K562 (cell line): ENCODE data around the gene PRPF18.

Source experiments
- CHD1 ChIP-seq: fragments of 200-600 bp; sonication (generic); IDR thresholded peaks from one replicate; pipeline ENCODE4 v1.6.1; 2012; ENCODE audit warnings: mild to moderate bottlenecking, moderate library complexity, low read length, inconsistent platforms
- CHD2 ChIP-seq: IDR thresholded peaks from 2 replicates; pipeline ENCODE4 v1.6.1; 2011; ENCODE audit warnings: low read depth, low read length
- CUX1 ChIP-seq: fragments of 200-800 bp; sonication (Bioruptor generic); IDR thresholded peaks from 2 replicates; pipeline ENCODE4 v1.6.1; 2016; ENCODE audit warnings: missing genetic modification characterization, missing compliant biosample characterization
- POLR2A ChIP-seq: fragments of 450-650 bp; conservative IDR thresholded peaks from 2 replicates; pipeline ENCODE4 v1.6.1; 2016
- SRSF1 ChIP-seq: fragments of 200-400 bp; formaldehyde crosslinking; IDR thresholded peaks from 2 replicates; pipeline ENCODE4 v1.6.1; 2017; ENCODE audit warnings: mild to moderate bottlenecking, low read depth, low read length, moderate library complexity
- STAT6 ChIP-seq: sonication (generic); formaldehyde crosslinking; IDR thresholded peaks from 2 replicates; pipeline ENCODE4 v1.8.1; 2023; ENCODE audit warnings: mild to moderate bottlenecking, missing genetic modification reagents
- ZNF263 ChIP-seq: sonication (generic); formaldehyde crosslinking; IDR thresholded peaks from 2 replicates; pipeline ENCODE4 v1.8.0; 2022; ENCODE audit warnings: mild to moderate bottlenecking, missing genetic modification reagents, borderline replicate concordance

DNA sequence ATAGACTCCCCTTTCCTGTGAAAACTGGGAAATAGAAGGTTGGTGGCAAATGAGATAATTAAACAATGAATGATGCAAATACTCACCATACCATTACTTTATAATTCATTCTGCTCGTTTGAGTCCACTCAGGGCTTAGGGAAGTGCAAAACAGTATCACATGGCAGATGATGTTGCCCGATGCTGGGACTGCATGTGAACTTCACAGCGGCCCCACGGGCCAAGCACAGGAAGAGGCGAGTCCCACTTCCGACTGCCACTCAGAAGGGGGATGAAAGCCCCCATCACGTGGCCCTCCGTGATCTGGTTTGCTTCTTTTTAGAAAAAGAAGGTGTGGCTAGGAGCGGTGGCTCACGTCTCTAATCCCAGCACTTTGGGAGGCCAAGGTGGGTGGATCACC lies 71.5 kb downstream of the PRPF18 start:
- no peak for TF ChIP-seq SRSF1
- no peak for TF ChIP-seq POLR2A
- TF ChIP-seq CHD2: no peak
- no peak for TF ChIP-seq CHD1
- TF ChIP-seq CUX1 (CRISPR knock-in tag): no peak
- TF ChIP-seq ZNF263 (CRISPR knock-in tag): no peak
- TF ChIP-seq STAT6: no peak
